ENCODE results near the gene PLEKHH2.

PLEKHH2 gene

GRCh38 chr2:43737097-43737854, 100.2 kb downstream of the PLEKHH2 start:
- no peaks in the 10 kb centered on the region for H3K27me3 ChIP-seq (ENCODE audit: control insufficient read depth, insufficient read depth, low read length)
- H3K4me3 ChIP-seq (ENCODE audit: low read depth, low read length): no peak overlapping the region
- H3K27ac ChIP-seq: no peak overlapping the region
- peaks cover 8% of the 10 kb centered on the region for H3K4me1 ChIP-seq
- no peak overlapping the region for H3K9ac ChIP-seq
- H3K36me3 ChIP-seq (ENCODE audit: control insufficient read depth, insufficient read depth, low read length): no peaks in the 10 kb centered on the region
- H3K4me2 ChIP-seq (ENCODE audit: low read length): no peak overlapping the region
- TF ChIP-seq, protein P1, sequence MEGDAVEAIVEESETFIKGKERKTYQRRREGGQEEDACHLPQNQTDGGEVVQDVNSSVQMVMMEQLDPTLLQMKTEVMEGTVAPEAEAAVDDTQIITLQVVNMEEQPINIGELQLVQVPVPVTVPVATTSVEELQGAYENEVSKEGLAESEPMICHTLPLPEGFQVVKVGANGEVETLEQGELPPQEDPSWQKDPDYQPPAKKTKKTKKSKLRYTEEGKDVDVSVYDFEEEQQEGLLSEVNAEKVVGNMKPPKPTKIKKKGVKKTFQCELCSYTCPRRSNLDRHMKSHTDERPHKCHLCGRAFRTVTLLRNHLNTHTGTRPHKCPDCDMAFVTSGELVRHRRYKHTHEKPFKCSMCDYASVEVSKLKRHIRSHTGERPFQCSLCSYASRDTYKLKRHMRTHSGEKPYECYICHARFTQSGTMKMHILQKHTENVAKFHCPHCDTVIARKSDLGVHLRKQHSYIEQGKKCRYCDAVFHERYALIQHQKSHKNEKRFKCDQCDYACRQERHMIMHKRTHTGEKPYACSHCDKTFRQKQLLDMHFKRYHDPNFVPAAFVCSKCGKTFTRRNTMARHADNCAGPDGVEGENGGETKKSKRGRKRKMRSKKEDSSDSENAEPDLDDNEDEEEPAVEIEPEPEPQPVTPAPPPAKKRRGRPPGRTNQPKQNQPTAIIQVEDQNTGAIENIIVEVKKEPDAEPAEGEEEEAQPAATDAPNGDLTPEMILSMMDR (IDR thresholded peaks at IDR 0.05): no peak
- H3K9me3 ChIP-seq (ENCODE audit: control insufficient read depth, low read length): no peaks in the 10 kb centered on the region
- H3K79me2 ChIP-seq: no peaks in the 10 kb centered on the region
- H2AFZ ChIP-seq: no peak overlapping the region

GRCh38 chr2:43737855-43738254, 100.8 kb downstream of the PLEKHH2 start:
- TF ChIP-seq, protein P1 (IDR thresholded peaks at IDR 0.05): no peak
- H3K36me3 ChIP-seq (ENCODE audit: control insufficient read depth, insufficient read depth, low read length): no peaks in the 10 kb centered on the region
- H3K27me3 ChIP-seq (ENCODE audit: control insufficient read depth, insufficient read depth, low read length): no peaks in the 10 kb centered on the region
- H3K27ac ChIP-seq: no peak overlapping the region
- no peaks in the 10 kb centered on the region for H3K9me3 ChIP-seq (ENCODE audit: control insufficient read depth, low read length)
- H3K4me1 ChIP-seq: peaks cover 8% of the 10 kb centered on the region
- no peak overlapping the region for H3K9ac ChIP-seq
- no peaks in the 10 kb centered on the region for H3K79me2 ChIP-seq
- no peak overlapping the region for H2AFZ ChIP-seq
- no peak overlapping the region for H3K4me2 ChIP-seq (ENCODE audit: low read length)
- H3K4me3 ChIP-seq (ENCODE audit: low read depth, low read length): no peak overlapping the region

DNA sequence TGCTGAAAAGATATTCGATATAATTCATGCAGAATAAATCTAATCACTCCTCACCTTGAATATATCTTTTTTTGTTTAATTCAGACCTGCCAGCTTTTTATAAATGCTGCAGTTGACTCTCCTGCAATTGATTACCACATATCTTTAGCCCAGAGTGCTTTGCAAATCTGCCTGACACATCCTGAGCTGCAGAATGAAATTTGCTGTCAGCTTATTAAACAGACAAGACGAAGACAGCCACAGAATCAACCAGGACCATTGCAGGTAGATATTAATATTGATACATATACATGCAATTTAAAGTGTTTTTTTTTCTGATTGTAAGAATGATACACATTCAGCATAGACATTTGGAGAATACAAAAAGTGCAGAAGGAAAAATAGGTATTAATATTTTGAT, 101.2 kb downstream of the PLEKHH2 start:
- Histone ChIP-seq H3K27me3 (ENCODE audit: control insufficient read depth, insufficient read depth, low read length) (no peaks in the 10 kb centered on the region), H3K27ac (no peak overlapping the region), H2AFZ (no peak overlapping the region), H3K4me2 (ENCODE audit: low read length) (no peak overlapping the region), H3K36me3 (ENCODE audit: control insufficient read depth, insufficient read depth, low read length) (no peaks in the 10 kb centered on the region), H3K9ac (no peak overlapping the region), H3K4me1 (peaks cover 8% of the 10 kb centered on the region), H3K4me3 (ENCODE audit: low read depth, low read length) (no peak overlapping the region), H3K79me2 (no peaks in the 10 kb centered on the region), H3K9me3 (ENCODE audit: control insufficient read depth, low read length) (no peaks in the 10 kb centered on the region)
- TF ChIP-seq, protein P1 (IDR thresholded peaks at IDR 0.05): no peak

GRCh38 chr2:43743706-43744105, 106.6 kb downstream of the PLEKHH2 start:
- Histone ChIP-seq H3K79me2 (no peaks in the 10 kb centered on the region), H3K4me3 (ENCODE audit: low read depth, low read length) (no peak overlapping the region), H3K4me2 (ENCODE audit: low read length) (no peak overlapping the region), H3K27me3 (ENCODE audit: control insufficient read depth, insufficient read depth, low read length) (no peaks in the 10 kb centered on the region), H2AFZ (no peak overlapping the region), H3K9ac (no peak overlapping the region), H3K4me1 (no peaks in the 10 kb centered on the region), H3K36me3 (ENCODE audit: control insufficient read depth, insufficient read depth, low read length) (no peaks in the 10 kb centered on the region), H3K9me3 (ENCODE audit: control insufficient read depth, low read length) (no peaks in the 10 kb centered on the region), H3K27ac (no peak overlapping the region)
- TF ChIP-seq, protein P1 (IDR thresholded peaks at IDR 0.05): no peak

- no peaks in the 10 kb centered on the region for H3K4me1 ChIP-seq
- H3K9ac ChIP-seq: no peak overlapping the region
- TF ChIP-seq, protein P1 (IDR thresholded peaks at IDR 0.05): no peak
- no peaks in the 10 kb centered on the region for H3K9me3 ChIP-seq (ENCODE audit: control insufficient read depth, low read length)
- H3K36me3 ChIP-seq (ENCODE audit: control insufficient read depth, insufficient read depth, low read length): no peaks in the 10 kb centered on the region
- no peaks in the 10 kb centered on the region for H3K79me2 ChIP-seq
- no peaks in the 10 kb centered on the region for H3K27me3 ChIP-seq (ENCODE audit: control insufficient read depth, insufficient read depth, low read length)
- H3K27ac ChIP-seq: no peak overlapping the region
- H2AFZ ChIP-seq: no peak overlapping the region
- H3K4me3 ChIP-seq (ENCODE audit: low read depth, low read length): no peak overlapping the region
- no peak overlapping the region for H3K4me2 ChIP-seq (ENCODE audit: low read length)
Measured at GRCh38 chr2:43745457-43745856, 108.4 kb downstream of the PLEKHH2 start.
